ELR (cell line): ENCODE measurements around the gene PCED1A.

ENCODE experiments used
- DNase-seq: peaks from one replicate; pipeline ENCODE4 v3.0.0-alpha.2; 2015; ENCODE audit warnings: low read depth

Gene PCED1A

GRCh38 chr20:2840138-2840966 lies at the start of gene PCED1A, which contains the start of gene VPS16:
Gene PCED1A, minus strand, starts transcription at chr20:2840655. Its CDS starts 743 bp downstream, at chr20:2839912.
Gene VPS16, plus strand, starts transcription at chr20:2840745. Its CDS starts 30 bp downstream, at chr20:2840775.
- peak; percentile 88 for DNase-seq

DNA sequence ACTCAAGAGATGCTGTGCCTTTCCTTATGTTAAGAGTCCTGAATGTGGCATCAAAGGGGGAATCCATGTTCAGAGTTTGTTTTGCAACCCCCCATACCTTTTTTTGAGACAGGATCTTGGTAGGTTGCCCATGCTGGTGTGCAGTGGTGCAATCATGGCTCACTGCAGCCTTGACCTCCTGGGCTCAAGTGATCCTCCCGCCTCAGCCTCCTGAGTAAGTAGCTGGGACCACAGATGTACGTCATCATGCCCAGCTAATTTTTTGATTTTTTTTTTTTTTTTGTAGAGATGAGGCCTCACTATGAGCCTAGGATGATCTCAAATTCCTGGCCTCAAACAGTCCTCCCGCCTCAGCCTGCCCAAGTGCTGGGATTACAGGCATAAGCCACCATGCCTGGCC lies 49.3 kb upstream of the PCED1A start:
- no peak for DNase-seq

DNA sequence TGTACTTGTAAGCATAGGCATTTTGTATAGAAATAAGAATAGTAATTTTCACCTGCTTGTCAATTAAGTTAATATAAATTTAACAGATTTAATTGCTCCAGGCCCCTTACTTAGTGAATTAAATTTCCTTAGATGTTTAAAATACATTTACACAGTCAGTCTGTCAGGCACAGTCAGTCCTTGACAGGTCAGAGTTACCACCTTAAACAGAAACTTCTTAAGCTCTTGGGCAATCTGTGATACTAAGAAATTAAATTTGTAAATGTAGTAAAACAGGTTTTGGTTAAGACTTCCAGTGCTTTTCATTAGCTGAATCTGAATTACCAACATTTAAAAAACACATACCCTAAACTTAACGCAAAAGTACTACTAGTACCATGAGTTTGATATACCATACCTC lies 48.8 kb upstream of the PCED1A start:
- DNase-seq: no peak

DNA sequence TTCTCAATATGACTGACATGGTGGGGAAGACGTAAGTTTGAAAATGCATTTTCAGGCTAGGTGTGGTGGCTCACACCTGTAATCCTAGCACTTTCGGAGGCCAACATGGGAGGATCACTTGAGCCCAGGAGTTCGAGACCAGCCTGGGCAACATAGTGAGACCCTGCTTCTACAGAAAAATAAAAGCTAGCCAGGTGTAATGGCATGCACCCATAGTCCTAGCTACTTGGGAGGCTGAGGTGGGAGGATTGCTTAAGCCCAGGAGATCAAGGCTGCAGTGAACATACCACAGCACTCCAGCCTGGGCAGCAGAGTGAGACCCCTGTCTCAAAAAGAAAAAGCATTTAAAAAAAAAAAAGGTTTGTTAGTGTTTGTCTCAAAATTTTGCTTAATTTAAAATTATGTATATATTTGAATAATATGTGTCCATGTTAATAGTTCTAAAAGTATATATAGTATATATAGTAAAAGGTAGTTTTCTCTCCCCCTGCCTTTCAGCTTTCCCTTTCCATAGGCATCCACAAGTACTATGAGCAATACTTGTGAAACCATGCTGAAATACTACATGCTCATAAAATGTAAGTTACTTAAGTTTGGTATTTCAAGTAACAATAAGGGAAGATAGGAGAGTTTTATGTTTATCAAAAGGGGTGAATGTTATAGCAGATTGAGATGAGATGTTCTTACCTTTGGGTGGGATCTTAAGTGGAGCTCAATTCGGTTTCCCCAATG lies 47.9 kb upstream of the PCED1A start:
- no peak for DNase-seq

DNA sequence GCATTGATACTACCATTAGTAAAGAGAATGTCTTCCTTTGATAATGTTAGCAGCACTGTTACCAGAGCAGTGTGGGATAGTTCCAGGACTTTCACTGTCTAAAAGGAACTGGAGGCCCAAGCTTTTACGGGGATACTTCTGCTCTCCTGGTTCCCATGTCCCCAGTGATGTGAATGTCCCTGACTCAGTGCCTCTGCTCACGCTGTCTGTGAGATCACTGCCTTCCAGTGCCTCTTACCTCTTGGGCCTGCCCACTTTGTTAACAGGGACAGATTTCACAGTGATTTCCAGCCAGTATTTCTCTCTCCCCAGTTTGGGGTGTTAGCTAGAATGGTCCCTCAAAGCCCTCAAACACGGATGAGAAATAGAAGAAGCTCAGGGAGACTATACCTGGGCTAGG lies 47.3 kb upstream of the PCED1A start:
- no peak for DNase-seq

DNA sequence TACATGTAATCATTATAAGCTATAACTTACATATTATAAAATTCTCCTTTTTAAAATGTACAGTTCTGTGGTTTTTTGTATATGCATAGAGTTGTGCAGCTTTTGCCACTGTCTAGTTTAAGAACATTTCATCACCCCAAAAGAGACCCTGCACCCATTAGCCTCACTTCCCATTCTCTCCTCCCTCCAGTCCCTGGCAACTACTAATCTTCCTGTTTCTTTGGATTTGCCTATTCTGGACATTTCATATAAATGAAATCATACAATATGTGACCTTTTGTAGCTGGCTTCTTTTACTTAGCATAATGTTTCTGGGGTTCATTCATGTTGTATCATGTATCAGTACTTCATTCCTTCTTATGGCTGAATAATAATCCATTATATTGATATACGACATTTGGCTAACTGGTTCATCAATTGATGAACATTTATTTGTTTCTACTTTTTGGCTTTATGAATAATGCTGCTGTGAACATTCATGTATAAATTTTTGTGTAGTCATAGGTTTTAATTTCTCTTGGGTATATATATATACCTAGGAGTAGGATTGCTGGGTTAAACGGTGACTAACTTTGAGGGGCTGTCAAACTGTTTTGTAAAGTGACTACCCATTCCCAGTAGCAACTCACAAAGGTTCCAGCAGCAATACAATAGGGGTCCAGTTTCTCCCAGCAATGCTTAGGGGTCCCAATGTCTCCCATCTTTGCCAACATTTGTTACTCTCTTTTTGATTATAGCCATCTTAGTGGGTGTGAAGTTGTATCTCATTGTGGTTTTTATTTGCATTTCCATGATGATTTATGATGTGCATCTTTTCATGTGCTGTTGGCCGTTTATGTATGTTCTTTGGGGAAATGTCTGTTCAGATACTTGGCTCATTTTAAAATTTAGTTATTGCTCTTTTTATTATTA lies 43.5 kb upstream of the PCED1A start:
- no peak for DNase-seq

DNA sequence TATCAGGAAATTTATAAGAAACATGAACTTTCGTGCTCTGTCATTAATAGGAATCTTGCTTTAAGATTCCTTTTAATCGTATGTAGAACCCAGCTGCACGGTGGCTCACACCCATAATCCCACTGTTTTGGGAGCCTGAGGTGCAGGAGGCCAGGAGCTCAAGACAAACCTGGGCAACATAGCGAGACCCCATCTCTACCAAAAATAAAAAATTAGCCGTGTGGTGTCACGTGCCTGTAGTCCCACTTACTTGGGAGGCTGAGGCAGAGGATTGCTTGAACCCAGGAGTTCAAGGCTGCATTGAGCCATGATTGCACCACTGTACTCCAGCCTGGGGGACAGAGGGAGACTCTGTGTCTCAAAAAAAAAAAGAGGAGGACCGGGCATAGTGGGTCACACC lies 40.2 kb upstream of the PCED1A start:
- DNase-seq: no peak

GRCh38 chr20:2879146-2879545 lies 38.7 kb upstream of the PCED1A start:
- DNase-seq: peak; percentile 74

- no peak for DNase-seq
Observed at GRCh38 chr20:2878515-2878914, 38.1 kb upstream of the PCED1A start.

DNA sequence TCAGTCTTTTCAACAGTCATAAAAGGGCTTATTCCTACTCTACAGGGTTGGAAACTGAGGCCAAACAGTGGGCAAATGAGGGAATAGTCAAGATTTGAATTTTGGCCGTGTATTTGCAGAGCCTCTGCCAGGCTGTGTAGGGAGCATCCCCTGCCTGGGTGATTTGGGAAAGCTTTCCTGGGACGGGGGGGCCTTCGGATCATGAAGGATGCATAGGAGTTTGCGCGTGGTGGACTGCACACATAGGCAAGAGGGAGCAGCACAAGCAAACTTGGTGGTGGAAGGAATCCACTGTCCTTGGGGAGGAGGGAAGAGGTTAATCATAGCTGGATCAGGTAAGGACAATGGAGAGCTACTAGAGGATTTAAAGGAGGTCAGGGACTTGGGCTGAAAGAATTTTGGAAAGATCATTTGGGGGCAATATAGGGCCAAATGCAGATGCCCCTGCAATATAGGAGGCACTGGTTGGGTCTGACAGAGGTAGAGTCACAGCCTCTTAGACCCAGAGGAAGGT lies 35.3 kb upstream of the PCED1A start:
- DNase-seq: no peak

- peak; percentile 47 for DNase-seq
Observed at GRCh38 chr20:2874456-2874855, 34.0 kb upstream of the PCED1A start.

DNA sequence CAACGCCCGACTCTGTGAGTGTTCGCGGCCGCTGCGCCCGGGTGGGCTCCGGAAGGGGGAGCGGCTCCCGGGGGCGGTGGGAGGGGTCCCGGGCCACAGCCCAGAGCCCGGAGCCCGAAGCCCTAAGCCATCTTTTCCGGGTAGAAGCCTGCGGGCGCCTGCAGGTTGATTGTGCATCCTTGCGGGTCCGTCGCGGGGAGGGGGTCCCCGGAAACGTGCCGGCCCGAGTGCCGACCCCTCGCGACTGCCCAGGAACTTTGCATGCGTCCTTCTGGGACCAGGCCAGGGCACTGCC lies 33.2 kb upstream of the PCED1A start:
- DNase-seq: peak; percentile 69

DNA sequence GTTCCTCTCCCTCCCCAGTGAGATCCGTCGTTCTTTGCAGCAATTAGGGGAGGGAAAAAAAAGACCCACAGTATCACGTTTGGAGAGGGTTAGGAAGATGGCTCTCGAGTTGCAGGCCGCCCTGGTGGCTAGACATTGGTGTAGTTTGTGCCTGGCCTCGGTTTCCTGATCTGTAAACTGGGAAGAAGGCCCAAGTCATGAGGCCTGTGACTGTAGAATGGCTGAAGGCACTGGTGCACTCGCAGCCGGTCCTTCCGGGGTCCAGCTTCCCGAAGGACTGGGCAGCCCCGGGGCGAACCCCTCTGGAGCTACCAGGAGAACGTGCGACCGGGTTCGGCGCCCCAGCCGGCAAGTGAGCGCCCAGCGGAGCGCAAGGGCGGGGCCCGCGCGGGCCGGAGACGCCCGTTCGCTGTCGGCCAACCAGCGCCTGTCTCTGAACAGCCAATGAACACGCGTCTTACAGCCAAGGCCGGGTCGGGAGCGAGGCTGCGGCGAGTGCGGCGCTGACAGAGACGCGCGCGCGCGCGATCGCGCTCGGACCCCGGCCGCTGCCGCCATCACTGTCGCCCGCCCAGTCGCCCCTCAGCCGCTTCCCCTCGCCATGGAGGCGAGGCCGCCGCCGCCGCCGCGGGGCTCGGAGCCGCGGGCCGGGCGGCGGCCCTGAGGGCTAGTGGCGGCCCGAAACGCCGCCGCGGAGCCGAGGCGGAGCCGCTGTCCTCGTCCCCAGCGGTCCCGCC lies 32.7 kb upstream of the PCED1A start, which contains the start of gene PTPRA:
Gene PTPRA, plus strand, starts transcription at position 472 of the 737 bp plus-strand sequence. CDS start 90,797 bp downstream, outside the sequence.
- DNase-seq: peak; percentile 93

- DNase-seq: peak; percentile 75
Observed at GRCh38 chr20:2872459-2873009, 32.1 kb upstream of the PCED1A start.

- DNase-seq: no peak
Observed at GRCh38 chr20:2871661-2872458, 31.4 kb upstream of the PCED1A start.

DNA sequence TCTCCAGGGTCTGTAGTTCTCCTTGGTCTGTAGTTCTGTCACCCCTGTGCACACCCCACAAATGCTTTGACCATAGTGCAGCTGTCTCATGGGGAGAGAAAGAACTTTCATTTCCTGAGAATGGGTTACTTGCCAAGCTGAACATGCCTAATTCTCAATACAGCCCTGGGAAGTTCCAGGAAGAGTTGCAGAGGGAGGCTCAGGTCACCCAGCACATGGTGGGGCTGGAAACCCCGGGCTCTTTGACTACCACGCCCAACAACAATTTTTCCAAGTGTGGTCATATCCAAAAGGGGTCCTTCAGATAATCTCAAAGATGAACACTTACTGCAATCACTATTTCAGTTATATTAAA lies 30.6 kb upstream of the PCED1A start:
- peak; percentile 18 for DNase-seq

GRCh38 chr20:2869381-2869780 lies 28.9 kb upstream of the PCED1A start:
- DNase-seq: no peak

- no peak for DNase-seq
Observed at GRCh38 chr20:2867081-2867864, 26.8 kb upstream of the PCED1A start.

GRCh38 chr20:2866236-2866635 lies 25.8 kb upstream of the PCED1A start:
- no peak for DNase-seq
